ENCODE measurements around the gene CT45A7. TPM values are rescaled to one million over a fixed set of nuclear protein-coding genes. Genes with fewer than 3 reads are reported as not detected.
"Not testable (repeated sequence)": the region's sequence is repeated elsewhere in the genome, so short reads cannot be mapped to it uniquely, and the experiment has no call there.

The CT45A7 gene, protein sequence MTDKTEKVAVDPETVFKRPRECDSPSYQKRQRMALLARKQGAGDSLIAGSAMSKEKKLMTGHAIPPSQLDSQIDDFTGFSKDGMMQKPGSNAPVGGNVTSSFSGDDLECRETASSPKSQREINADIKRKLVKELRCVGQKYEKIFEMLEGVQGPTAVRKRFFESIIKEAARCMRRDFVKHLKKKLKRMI
- total RNA-seq (2021; fragmentation: NEBNext Ultra II Directional; extraction: Animal tissue kit (Norgen Biotek cat#: 25700)) (not detected in 2 replicates), polyA plus RNA-seq (2011; rRNA removed) (not detected in 2 replicates), polyA minus RNA-seq (2011; rRNA and poly(A)+ RNA removed) (not detected in 2 replicates)
- polyA plus RNA-seq (2011; cell fraction: cytosol; rRNA removed) = not detected
- not detected for polyA plus RNA-seq (2011; cell fraction: nucleus; rRNA removed)
- polyA plus RNA-seq (2012, experiment 1 of 2) = not detected in 4 replicates
- not detected for polyA plus RNA-seq (2012, experiment 2 of 2)
- not detected for polyA plus RNA-seq (2013, experiment 1 of 2)
- not detected for polyA plus RNA-seq (2013, experiment 2 of 2)
- polyA minus RNA-seq (2011; cell fraction: cytosol; rRNA and poly(A)+ RNA removed) = not detected
- polyA minus RNA-seq (2011; cell fraction: nucleus; rRNA and poly(A)+ RNA removed) = not detected
- long read RNA-seq, experiment 1 = 0 reads
- long read RNA-seq, experiment 2 = 0 reads

DNA sequence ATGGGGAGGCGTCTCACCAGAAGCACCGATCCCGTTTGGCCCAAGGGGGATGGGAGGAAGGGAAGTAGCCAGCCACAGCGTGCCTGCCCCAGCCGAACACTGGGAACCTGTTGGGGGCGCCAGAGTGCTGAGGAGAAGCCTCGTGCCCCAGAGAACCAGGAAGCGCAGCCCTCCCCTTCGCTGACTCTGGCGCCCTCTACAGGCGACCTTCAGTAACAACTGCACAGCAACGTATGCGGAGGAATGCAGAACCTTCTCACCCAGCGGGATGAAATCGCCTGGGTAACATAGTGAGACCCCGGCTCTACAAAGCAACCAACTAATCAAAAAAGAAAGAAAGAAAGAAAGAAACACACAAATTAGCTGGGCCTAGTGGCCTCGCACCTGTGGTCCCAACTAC lies at the start of gene CT45A7:
Gene CT45A7, minus strand, starts transcription at position 101 of the 400 bp plus-strand sequence. CDS start 3,747 bp downstream, outside the sequence.
- H3K27ac ChIP-seq (ENCODE audit: low read depth, low read length); H2BK15ac ChIP-seq (ENCODE audit: low read length); H3K9me3 ChIP-seq (ENCODE audit: insufficient read depth in 2 of 2, low read depth in 1 of 2, low read length in 1 of 2); H3K4me1 ChIP-seq (replicated peaks in 1 of 4; ENCODE audit: control insufficient read depth in 3 of 4, insufficient read depth in 4 of 4, low read length in 3 of 4); POLR2A ChIA-PET (ENCODE audit: partially characterized antibody); H4K5ac ChIP-seq (ENCODE audit: insufficient read length, low read depth, low read length); H3K18ac ChIP-seq (ENCODE audit: extremely low read depth, low read length); H2BK120ac ChIP-seq (replicated peaks; ENCODE audit: low read depth, low read length); H3K4ac ChIP-seq (replicated peaks; ENCODE audit: insufficient read length, low read depth, low read length); H2BK20ac ChIP-seq (ENCODE audit: low read length); H4K91ac ChIP-seq (replicated peaks; ENCODE audit: insufficient read length, low read length); H4K8ac ChIP-seq (ENCODE audit: extremely low read depth, insufficient read depth, low read length); H3K27me3 ChIP-seq (replicated peaks in 1 of 4; ENCODE audit: control insufficient read depth in 3 of 4, extremely low read depth in 1 of 4, insufficient read depth in 3 of 4, low read length in 3 of 4); H3K9ac ChIP-seq (replicated peaks in 1 of 4; ENCODE audit: extremely low read depth in 1 of 4, low read depth in 3 of 4, low read length in 3 of 4); H2AFZ ChIP-seq (ENCODE audit: low read length); H3K56ac ChIP-seq (replicated peaks; ENCODE audit: insufficient read length, low read depth, low read length); H3K23me2 ChIP-seq (ENCODE audit: low read depth, low read length); H3K36me3 ChIP-seq (ENCODE audit: control insufficient read depth in 2 of 4, insufficient read depth in 4 of 4, low read length in 3 of 4); H3K4me3 ChIP-seq (ENCODE audit: extremely low read depth in 1 of 4, insufficient read depth in 2 of 4, low read depth in 3 of 4, low read length in 4 of 4); H2BK5ac ChIP-seq (ENCODE audit: low read depth, low read length); DNase-seq (ENCODE audit: low read depth in 1 of 2, low spot score in 2 of 2); H2AK5ac ChIP-seq (ENCODE audit: low read depth, low read length); H3K23ac ChIP-seq (ENCODE audit: insufficient read length); H3K14ac ChIP-seq (ENCODE audit: insufficient read length); H2BK12ac ChIP-seq (ENCODE audit: low read depth, low read length); H3K79me1 ChIP-seq (ENCODE audit: low read depth, low read length); H3K79me2 ChIP-seq (ENCODE audit: control insufficient read depth in 1 of 2, insufficient read depth in 2 of 2, low read length in 2 of 2); CTCF ChIA-PET (ENCODE audit: partially characterized antibody); FAIRE-seq; H3K4me2 ChIP-seq (ENCODE audit: insufficient read depth in 1 of 2, low read depth in 2 of 2, low read length in 2 of 2); H4K20me1 ChIP-seq (replicated peaks in 1 of 2; ENCODE audit: control insufficient read depth in 1 of 2, insufficient read depth in 2 of 2, low read length in 2 of 2): not testable (repeated sequence)
- WGBS, 2 experiments (ENCODE audit: extremely low coverage in 1 of 2, insufficient coverage in 1 of 2, insufficient read length in 1 of 2, insufficient replicate concordance in 2 of 2, low coverage in 1 of 2, low lambda C conversion rate in 2 of 2, missing lambda C conversion rate in 1 of 2) = no CpG with 5 or more reads among the region's 17 CpGs

All from H1 (cell line).